Upper lobe of left lung (tissue), 6 donors: Measurements from ENCODE around the gene IAPP. TPM values are rescaled to one million over a fixed set of nuclear protein-coding genes. Genes with fewer than 3 reads are reported as not detected.

Source experiments
- ATAC-seq, 2 donors: fragments of 200-7000 bp; cut with Tn5 transposase; one replicate each; pipeline ENCODE4 v1.9.1; 2022; ENCODE audit warnings: mild to moderate bottlenecking in 2 of 2, moderate library complexity in 2 of 2; ENCODE audit not compliant: low FRiP score in 2 of 2
- DNase-seq, 2 donors: peaks; one replicate each; pipeline ENCODE4 v3.0.0-alpha.2; 2019 to 2020
- H3K27ac ChIP-seq, 4 donors: fragments of 200-600 bp; sonication (generic); one replicate each; pipeline ENCODE4 v1.5.1; 2016 to 2019
- H3K27me3 ChIP-seq, 4 donors: fragments of 200-600 bp; sonication (generic); one replicate each; pipeline ENCODE4 v1.5.1; 2017 to 2019
- H3K36me3 ChIP-seq, 4 donors: fragments of 200-600 bp; sonication (generic); one replicate each; pipeline ENCODE4 v1.5.1; 2016 to 2019
- H3K4me1 ChIP-seq, 4 donors: fragments of 200-600 bp; sonication (generic); one replicate each; pipeline ENCODE4 v1.5.1; 2018 to 2019
- H3K4me3 ChIP-seq, 4 donors: fragments of 200-600 bp; sonication (generic); one replicate each; pipeline ENCODE4 v1.5.1; 2017 to 2019; ENCODE audit warnings: mild to moderate bottlenecking in 2 of 4, moderate library complexity in 1 of 4
- H3K9me3 ChIP-seq, 4 donors: fragments of 200-600 bp; sonication (generic); one replicate each; pipeline ENCODE4 v1.5.1; 2018 to 2019
- EP300 ChIP-seq, 4 donors: sonication (generic); formaldehyde crosslinking; IDR thresholded peaks; one replicate each; pipeline ENCODE4 v1.5.1; 2017; ENCODE audit warnings: antibody characterized with exemption in 4 of 4, control low read depth in 2 of 4
- POLR2A ChIP-seq, 4 donors: fragments of 450-650 bp; IDR thresholded peaks; one replicate each; pipeline ENCODE4 v1.5.1; 2016 to 2017; ENCODE audit warnings: antibody characterized with exemption in 4 of 4, mild to moderate bottlenecking in 2 of 4
- POLR2AphosphoS5 ChIP-seq, 2 donors: sonication (generic); formaldehyde crosslinking; IDR thresholded peaks; one replicate each; pipeline ENCODE4 v1.5.1; 2017; ENCODE audit warnings: antibody characterized with exemption in 2 of 2
- WGBS, 2 donors: methylation state at CpG; one replicate each; pipeline ENCODE4 v1.1.5; 2017 to 2018; 5-methylcytosine and 5-hydroxymethylcytosine counted together
- total RNA-seq, 6 donors: library from RNA; depleted of rRNA in 4 of 6; stranded (reverse); fragments of >200 nt in 4 of 6; gene quantifications; one replicate each; pipeline versions ENCODE4 v1.1.0 to v1.2.1, GENCODE V29; 2016 to 2021
- TF ChIP-seq, protein P1 (sequence below), 6 experiments: fragments of 450-650 bp in 4 of 6; fragments of 200-600 bp in 2 of 6; sonication (generic) in 2 of 6; IDR thresholded peaks; one replicate each; pipeline ENCODE4 v1.5.1; 2016 to 2019; ENCODE audit warnings: antibody characterized with exemption in 6 of 6
- donor health status: DM: no; HTN: no; CAD: no; lungs with moderate emphysema.
- donor health status: DM: no; HTN: yes; CAD: no; lungs with severe emphysema.

IAPP gene
- total RNA-seq, 6 donors from 2014 or later: not detected

DNA sequence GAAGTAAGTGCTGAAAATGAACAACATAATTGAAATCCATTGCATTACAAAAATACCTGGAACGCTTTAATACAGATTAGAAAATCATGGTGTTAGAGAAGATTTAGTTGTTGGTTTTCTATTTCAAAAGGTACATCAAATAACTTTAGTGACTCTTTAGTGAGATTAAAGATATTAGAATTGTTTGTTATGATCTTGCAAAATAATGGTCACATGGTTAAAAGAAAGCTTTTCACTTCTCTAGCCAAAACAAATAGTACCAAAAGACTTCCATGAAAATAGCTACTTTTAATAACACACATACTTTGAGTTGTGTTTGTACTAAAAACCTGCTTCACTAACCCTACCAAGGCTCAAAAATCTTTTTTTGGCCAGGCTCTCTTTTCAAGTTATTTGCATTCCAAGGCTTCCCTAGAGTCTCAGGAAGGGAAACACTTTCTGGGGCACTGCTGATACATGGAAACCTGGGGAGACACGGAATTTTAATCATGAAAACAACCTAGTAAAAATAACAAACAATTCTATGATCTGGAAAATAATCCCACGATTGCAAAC lies 37.9 kb upstream of the IAPP start, which contains the start of gene SLCO1A2:
SLCO1A2 (minus strand) TSS at position 147 of the 555 bp plus-strand sequence. CDS start 270 bp downstream, outside the sequence.
- Histone ChIP-seq H3K36me3 (no peaks in the 10 kb centered on the region), H3K9me3 (peaks cover 0 to 5% (median 0%) of the 10 kb centered on the region in 4 donors), H3K27me3 (no peaks in the 10 kb centered on the region), H3K4me1 (peaks cover 0 to 5% (median 0%) of the 10 kb centered on the region in 4 donors), H3K4me3 (peak within 1 kb of the TSS in 2 of 4 donors; percentile 7 to 18), H3K27ac (no peak within 1 kb of the TSS)
- no peak for ATAC-seq
- DNase-seq: no peak
- WGBS, 2 donors: 46% methylated on average over 3 of the region's 3 CpGs
- no peak for TF ChIP-seq POLR2A (IDR thresholded peaks at IDR 0.05)

DNA sequence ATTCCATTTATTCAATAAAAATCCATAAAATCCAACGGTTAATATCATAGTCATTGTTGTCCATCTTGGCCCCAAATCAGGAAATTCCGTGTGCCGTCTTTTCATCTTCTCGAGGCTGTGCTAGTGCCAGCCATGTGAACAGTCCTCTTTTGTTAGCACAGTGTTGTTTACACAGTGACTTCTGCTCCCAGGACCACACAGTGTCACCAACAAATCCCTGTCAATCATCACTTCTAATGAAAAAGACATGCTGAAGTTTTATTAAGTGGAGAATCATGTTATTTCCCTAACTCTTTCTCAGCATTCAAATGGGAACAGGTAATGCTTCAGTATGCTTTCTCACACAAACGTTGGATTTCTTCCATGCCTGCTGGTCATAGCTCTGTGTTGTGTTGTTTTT lies 36.0 kb upstream of the IAPP start:
- no peaks in the 10 kb centered on the region for H3K27me3 ChIP-seq
- no peaks in the 10 kb centered on the region for H3K9me3 ChIP-seq
- WGBS, 2 donors: 53 to 54% methylated on average over 5 of the region's 5 CpGs
- ATAC-seq: no peak
- no peak overlapping the region for H3K4me3 ChIP-seq
- no peak for DNase-seq
- TF ChIP-seq, protein P1, sequence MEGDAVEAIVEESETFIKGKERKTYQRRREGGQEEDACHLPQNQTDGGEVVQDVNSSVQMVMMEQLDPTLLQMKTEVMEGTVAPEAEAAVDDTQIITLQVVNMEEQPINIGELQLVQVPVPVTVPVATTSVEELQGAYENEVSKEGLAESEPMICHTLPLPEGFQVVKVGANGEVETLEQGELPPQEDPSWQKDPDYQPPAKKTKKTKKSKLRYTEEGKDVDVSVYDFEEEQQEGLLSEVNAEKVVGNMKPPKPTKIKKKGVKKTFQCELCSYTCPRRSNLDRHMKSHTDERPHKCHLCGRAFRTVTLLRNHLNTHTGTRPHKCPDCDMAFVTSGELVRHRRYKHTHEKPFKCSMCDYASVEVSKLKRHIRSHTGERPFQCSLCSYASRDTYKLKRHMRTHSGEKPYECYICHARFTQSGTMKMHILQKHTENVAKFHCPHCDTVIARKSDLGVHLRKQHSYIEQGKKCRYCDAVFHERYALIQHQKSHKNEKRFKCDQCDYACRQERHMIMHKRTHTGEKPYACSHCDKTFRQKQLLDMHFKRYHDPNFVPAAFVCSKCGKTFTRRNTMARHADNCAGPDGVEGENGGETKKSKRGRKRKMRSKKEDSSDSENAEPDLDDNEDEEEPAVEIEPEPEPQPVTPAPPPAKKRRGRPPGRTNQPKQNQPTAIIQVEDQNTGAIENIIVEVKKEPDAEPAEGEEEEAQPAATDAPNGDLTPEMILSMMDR (IDR thresholded peaks at IDR 0.05): no peak
- TF ChIP-seq POLR2AphosphoS5 (IDR thresholded peaks at IDR 0.05): no peak
- no peak for TF ChIP-seq POLR2A (IDR thresholded peaks at IDR 0.05)
- no peak for TF ChIP-seq EP300 (IDR thresholded peaks at IDR 0.05)
- H3K27ac ChIP-seq: no peak overlapping the region
- no peaks in the 10 kb centered on the region for H3K36me3 ChIP-seq
- H3K4me1 ChIP-seq: peaks cover 0 to 5% (median 0%) of the 10 kb centered on the region in 4 donors

DNA sequence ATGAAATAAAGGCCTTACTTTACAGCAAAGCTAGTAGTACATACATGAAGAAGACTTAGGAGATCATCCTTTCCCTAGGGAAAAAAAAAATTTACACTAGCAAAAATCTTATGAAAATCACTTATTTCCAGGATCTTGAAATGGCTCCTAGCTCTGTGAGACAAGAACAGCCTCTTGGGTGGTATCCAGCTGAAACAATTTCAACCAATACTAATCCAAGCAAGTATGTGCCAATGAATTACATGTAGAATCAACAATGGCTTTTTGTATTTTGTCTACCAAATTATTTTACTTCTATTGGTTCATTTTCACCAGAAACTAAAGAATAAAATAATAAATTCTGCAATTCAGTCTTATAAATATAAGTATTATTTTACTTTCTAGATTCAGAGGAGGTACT lies 35.2 kb upstream of the IAPP start:
- TF ChIP-seq POLR2A (IDR thresholded peaks at IDR 0.05): no peak
- TF ChIP-seq EP300 (IDR thresholded peaks at IDR 0.05): no peak
- TF ChIP-seq, protein P1 (IDR thresholded peaks at IDR 0.05): no peak
- no peak for TF ChIP-seq POLR2AphosphoS5 (IDR thresholded peaks at IDR 0.05)
- H3K36me3 ChIP-seq: no peaks in the 10 kb centered on the region

GRCh38 chr12:21337959-21338744 lies 34.5 kb upstream of the IAPP start:
- TF ChIP-seq POLR2AphosphoS5 (IDR thresholded peaks at IDR 0.05): no peak
- Histone ChIP-seq H3K36me3 (no peaks in the 10 kb centered on the region), H3K9me3 (no peaks in the 10 kb centered on the region), H3K27ac (no peak overlapping the region), H3K4me1 (peaks cover 0 to 5% (median 0%) of the 10 kb centered on the region in 4 donors), H3K27me3 (no peaks in the 10 kb centered on the region), H3K4me3 (no peak overlapping the region)
- DNase-seq (no peak), ATAC-seq (no peak)
- WGBS, 2 donors: 73 to 91% methylated on average over 6 of the region's 6 CpGs

More for the DNA sequence above, 35.2 kb upstream of the IAPP start:
- no peak for ATAC-seq
- Histone ChIP-seq H3K4me3 (no peak overlapping the region), H3K27me3 (no peaks in the 10 kb centered on the region), H3K4me1 (peaks cover 0 to 5% (median 0%) of the 10 kb centered on the region in 4 donors), H3K27ac (no peak overlapping the region), H3K9me3 (no peaks in the 10 kb centered on the region)
- no peak for DNase-seq

- H3K9me3 ChIP-seq: no peaks in the 10 kb centered on the region
- no peaks in the 10 kb centered on the region for H3K4me1 ChIP-seq
- TF ChIP-seq POLR2AphosphoS5 (IDR thresholded peaks at IDR 0.05) (no peak), POLR2A (IDR thresholded peaks at IDR 0.05) (no peak), EP300 (IDR thresholded peaks at IDR 0.05) (no peak)
- TF ChIP-seq, protein P1 (IDR thresholded peaks at IDR 0.05): no peak
- no peaks in the 10 kb centered on the region for H3K27me3 ChIP-seq
- DNase-seq (no peak), ATAC-seq (no peak)
- 79 to 86% methylated on average over 1 of the region's 1 CpG for WGBS, 2 donors
- no peak overlapping the region for H3K27ac ChIP-seq
- H3K4me3 ChIP-seq: no peak overlapping the region
- H3K36me3 ChIP-seq: no peaks in the 10 kb centered on the region
Observed at GRCh38 chr12:21339921-21340320, 32.8 kb upstream of the IAPP start.
